Suprapubic skin (tissue), 4 donors: ENCODE results near the gene CPB2.

ENCODE experiments used
- EP300 ChIP-seq: sonication (generic); formaldehyde crosslinking; IDR thresholded peaks from one replicate; pipeline ENCODE4 v1.6.1; 2017; ENCODE audit warnings: antibody characterized with exemption
- POLR2A ChIP-seq, 2 donors: fragments of 450-650 bp; IDR thresholded peaks; one replicate each; pipeline ENCODE4 v1.6.1; 2017; ENCODE audit warnings: antibody characterized with exemption in 2 of 2, mild to moderate bottlenecking in 2 of 2, moderate library complexity in 2 of 2
- POLR2AphosphoS5 ChIP-seq, 3 donors: sonication (generic); formaldehyde crosslinking; IDR thresholded peaks; one replicate each; pipeline ENCODE4 v1.6.1; 2017; ENCODE audit warnings: antibody characterized with exemption in 3 of 3
- TF ChIP-seq, protein P1 (sequence below), 2 donors: fragments of 200-600 bp in 1 of 2; fragments of 450-650 bp in 1 of 2; sonication (generic) in 1 of 2; IDR thresholded peaks; one replicate each; pipeline ENCODE4 v1.5.1; 2016 to 2019; ENCODE audit warnings: antibody characterized with exemption in 2 of 2, mild to moderate bottlenecking in 1 of 2, moderate library complexity in 1 of 2

- TF ChIP-seq, protein P1, sequence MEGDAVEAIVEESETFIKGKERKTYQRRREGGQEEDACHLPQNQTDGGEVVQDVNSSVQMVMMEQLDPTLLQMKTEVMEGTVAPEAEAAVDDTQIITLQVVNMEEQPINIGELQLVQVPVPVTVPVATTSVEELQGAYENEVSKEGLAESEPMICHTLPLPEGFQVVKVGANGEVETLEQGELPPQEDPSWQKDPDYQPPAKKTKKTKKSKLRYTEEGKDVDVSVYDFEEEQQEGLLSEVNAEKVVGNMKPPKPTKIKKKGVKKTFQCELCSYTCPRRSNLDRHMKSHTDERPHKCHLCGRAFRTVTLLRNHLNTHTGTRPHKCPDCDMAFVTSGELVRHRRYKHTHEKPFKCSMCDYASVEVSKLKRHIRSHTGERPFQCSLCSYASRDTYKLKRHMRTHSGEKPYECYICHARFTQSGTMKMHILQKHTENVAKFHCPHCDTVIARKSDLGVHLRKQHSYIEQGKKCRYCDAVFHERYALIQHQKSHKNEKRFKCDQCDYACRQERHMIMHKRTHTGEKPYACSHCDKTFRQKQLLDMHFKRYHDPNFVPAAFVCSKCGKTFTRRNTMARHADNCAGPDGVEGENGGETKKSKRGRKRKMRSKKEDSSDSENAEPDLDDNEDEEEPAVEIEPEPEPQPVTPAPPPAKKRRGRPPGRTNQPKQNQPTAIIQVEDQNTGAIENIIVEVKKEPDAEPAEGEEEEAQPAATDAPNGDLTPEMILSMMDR (IDR thresholded peaks at IDR 0.05) = no peak
- TF ChIP-seq POLR2A (IDR thresholded peaks at IDR 0.05) (no peak), POLR2AphosphoS5 (IDR thresholded peaks at IDR 0.05) (no peak), EP300 (no peak)
Measured at GRCh38 chr13:46129955-46130618, 25.3 kb upstream of the CPB2 start.
